ENCODE results near the gene VPREB3. TPM values are rescaled to one million over a fixed set of nuclear protein-coding genes. Genes with fewer than 3 reads are reported as not detected.
A peak's percentile ranks its signal among the peaks of the same experiment; 100 is the strongest.

Gene VPREB3
- total and polyA plus RNA-seq, 8 donors: 1.1 to 8.7 (median 7.8) TPM; not detected in 5

DNA sequence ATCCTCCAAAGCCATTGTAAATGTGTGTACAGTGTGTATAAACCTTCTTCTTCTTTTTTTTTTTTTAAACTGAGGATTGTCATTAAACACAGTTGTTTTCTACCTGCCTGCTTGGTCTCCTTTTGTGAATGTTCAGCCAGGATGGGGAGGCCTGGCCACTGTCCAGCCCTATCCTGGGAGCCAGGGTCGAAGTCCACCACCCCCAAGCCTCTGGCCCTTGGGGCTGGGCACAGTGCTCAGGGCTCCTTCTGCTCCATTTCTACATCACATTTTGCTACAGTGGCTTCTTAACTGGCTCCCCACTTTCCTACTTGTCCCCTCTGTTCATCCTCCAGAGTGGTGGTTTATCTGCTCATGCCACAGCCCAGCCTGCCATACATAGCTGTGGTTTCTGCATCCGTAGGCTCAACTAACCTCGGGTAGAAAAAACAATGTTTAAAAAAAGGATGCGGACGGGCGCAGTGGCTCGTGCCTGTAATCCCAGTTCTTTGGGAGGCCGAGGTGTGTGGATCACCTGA is 30.0 kb upstream of the VPREB3 start:
- H3K4me1 ChIP-seq: peaks cover 27 to 42% (median 39%) of the 10 kb centered on the region in 4 donors
- H3K9me3 ChIP-seq: no peaks in the 10 kb centered on the region
- H3K36me3 ChIP-seq: no peaks in the 10 kb centered on the region
- no peak overlapping the region for H3K4me3 ChIP-seq
- TF ChIP-seq, protein P1, sequence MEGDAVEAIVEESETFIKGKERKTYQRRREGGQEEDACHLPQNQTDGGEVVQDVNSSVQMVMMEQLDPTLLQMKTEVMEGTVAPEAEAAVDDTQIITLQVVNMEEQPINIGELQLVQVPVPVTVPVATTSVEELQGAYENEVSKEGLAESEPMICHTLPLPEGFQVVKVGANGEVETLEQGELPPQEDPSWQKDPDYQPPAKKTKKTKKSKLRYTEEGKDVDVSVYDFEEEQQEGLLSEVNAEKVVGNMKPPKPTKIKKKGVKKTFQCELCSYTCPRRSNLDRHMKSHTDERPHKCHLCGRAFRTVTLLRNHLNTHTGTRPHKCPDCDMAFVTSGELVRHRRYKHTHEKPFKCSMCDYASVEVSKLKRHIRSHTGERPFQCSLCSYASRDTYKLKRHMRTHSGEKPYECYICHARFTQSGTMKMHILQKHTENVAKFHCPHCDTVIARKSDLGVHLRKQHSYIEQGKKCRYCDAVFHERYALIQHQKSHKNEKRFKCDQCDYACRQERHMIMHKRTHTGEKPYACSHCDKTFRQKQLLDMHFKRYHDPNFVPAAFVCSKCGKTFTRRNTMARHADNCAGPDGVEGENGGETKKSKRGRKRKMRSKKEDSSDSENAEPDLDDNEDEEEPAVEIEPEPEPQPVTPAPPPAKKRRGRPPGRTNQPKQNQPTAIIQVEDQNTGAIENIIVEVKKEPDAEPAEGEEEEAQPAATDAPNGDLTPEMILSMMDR (IDR thresholded peaks at IDR 0.05): no peak
- no peak for TF ChIP-seq POLR2A (IDR thresholded peaks at IDR 0.05)
- no peak for TF ChIP-seq EP300 (IDR thresholded peaks at IDR 0.05)
- TF ChIP-seq POLR2AphosphoS5 (IDR thresholded peaks at IDR 0.05): no peak
- peak; percentile 18 to 46 for DNase-seq
- intact Hi-C loops (cut with DNase I; ENCODE audit: low total_unique reads): no loop called here
- WGBS, 5 donors: 29 to 60% (median 38%) methylated on average over 8 of the region's 8 CpGs
- H3K27me3 ChIP-seq: no peaks in the 10 kb centered on the region
- H3K27ac ChIP-seq: peak overlapping the region in 2 of 5 donors; percentile 37 to 49

DNA sequence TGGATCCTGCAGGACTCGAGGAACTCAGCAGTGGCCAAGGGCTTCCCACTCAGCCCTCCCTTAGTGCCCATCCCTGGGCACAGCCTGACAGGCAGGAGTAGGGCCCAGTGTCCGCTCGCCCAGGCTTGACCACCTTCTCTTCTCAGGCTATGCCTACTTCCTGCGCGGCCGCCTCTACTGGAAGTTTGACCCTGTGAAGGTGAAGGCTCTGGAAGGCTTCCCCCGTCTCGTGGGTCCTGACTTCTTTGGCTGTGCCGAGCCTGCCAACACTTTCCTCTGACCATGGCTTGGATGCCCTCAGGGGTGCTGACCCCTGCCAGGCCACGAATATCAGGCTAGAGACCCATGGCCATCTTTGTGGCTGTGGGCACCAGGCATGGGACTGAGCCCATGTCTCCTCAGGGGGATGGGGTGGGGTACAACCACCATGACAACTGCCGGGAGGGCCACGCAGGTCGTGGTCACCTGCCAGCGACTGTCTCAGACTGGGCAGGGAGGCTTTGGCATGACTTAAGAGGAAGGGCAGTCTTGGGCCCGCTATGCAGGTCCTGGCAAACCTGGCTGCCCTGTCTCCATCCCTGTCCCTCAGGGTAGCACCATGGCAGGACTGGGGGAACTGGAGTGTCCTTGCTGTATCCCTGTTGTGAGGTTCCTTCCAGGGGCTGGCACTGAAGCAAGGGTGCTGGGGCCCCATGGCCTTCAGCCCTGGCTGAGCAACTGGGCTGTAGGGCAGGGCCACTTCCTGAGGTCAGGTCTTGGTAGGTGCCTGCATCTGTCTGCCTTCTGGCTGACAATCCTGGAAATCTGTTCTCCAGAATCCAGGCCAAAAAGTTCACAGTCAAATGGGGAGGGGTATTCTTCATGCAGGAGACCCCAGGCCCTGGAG is 29.3 kb upstream of the VPREB3 start:
- 71 to 81% (median 76%) methylated on average over 13 to 15 of the region's 15 CpGs for WGBS, 5 donors
- peak overlapping the region in 1 of 5 donors; percentile 49 for H3K27ac ChIP-seq

DNA sequence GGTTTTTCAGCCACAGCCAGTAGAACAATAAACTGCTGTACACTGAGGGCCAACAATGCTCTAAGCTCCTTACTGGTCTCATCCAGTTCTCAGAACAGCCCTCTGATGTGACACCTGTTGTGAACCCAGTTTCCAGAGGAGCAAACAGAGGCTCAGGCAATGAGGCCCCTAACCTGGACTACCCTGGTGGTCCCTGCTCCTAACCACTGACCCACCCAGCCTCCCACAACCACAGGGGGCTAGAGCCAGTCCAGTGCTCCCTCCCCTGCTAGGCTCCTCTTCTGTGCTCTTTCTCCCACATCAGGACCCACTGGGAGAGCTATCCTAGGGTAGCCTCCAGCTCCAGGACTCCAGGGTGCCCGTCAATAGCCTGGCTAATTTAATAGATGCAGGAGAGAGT is 28.5 kb upstream of the VPREB3 start:
- peaks cover 13 to 31% (median 26%) of the 10 kb centered on the region in 4 donors for H3K4me1 ChIP-seq
- no peak overlapping the region for H3K27ac ChIP-seq
- no peaks in the 10 kb centered on the region for H3K27me3 ChIP-seq
- H3K9me3 ChIP-seq: no peaks in the 10 kb centered on the region
- H3K4me3 ChIP-seq: no peak overlapping the region
- DNase-seq: peak in 1 of 2 donors; percentile 1
- TF ChIP-seq POLR2AphosphoS5 (IDR thresholded peaks at IDR 0.05): no peak
- no peak for TF ChIP-seq POLR2A (IDR thresholded peaks at IDR 0.05)
- TF ChIP-seq, protein P1 (IDR thresholded peaks at IDR 0.05): no peak
- no peak for TF ChIP-seq EP300 (IDR thresholded peaks at IDR 0.05)
- intact Hi-C loops (cut with DNase I; ENCODE audit: low total_unique reads): no loop called here
- no peaks in the 10 kb centered on the region for H3K36me3 ChIP-seq
- 90 to 100% (median 93%) methylated on average over 1 of the region's 1 CpG for WGBS, 5 donors

More for the DNA sequence above, 29.3 kb upstream of the VPREB3 start:
- Histone ChIP-seq H3K4me1 (peaks cover 21 to 34% (median 32%) of the 10 kb centered on the region in 4 donors), H3K36me3 (no peaks in the 10 kb centered on the region), H3K9me3 (no peaks in the 10 kb centered on the region), H3K4me3 (no peak overlapping the region), H3K27me3 (no peaks in the 10 kb centered on the region)
- intact Hi-C loops (cut with DNase I; ENCODE audit: low total_unique reads): no loop called here
- DNase-seq: peak in 1 of 2 donors; percentile 5
- TF ChIP-seq, protein P1 (IDR thresholded peaks at IDR 0.05): no peak
- TF ChIP-seq EP300 (IDR thresholded peaks at IDR 0.05) (no peak), POLR2A (IDR thresholded peaks at IDR 0.05) (no peak), POLR2AphosphoS5 (IDR thresholded peaks at IDR 0.05) (no peak)

DNA sequence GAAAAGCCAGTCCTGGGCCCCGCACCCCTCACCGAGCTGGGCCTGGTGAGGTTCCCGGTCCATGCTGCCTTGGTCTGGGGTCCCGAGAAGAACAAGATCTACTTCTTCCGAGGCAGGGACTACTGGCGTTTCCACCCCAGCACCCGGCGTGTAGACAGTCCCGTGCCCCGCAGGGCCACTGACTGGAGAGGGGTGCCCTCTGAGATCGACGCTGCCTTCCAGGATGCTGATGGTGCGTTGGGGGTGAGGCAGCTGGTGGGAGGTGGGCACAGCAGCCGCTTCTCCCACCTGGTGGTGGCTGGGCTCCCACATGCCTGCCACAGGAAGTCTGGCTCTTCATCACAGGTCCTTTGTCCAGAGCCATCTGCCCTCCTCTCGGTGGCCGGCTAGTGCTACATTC is 28.0 kb upstream of the VPREB3 start:
- peak in 1 of 2 donors; percentile 1 for DNase-seq
- intact Hi-C loops (cut with DNase I; ENCODE audit: low total_unique reads): no loop called here
- H3K4me3 ChIP-seq: no peak overlapping the region
- no peak for TF ChIP-seq POLR2A (IDR thresholded peaks at IDR 0.05)
- TF ChIP-seq POLR2AphosphoS5 (IDR thresholded peaks at IDR 0.05): no peak
- no peak for TF ChIP-seq EP300 (IDR thresholded peaks at IDR 0.05)
- TF ChIP-seq, protein P1 (IDR thresholded peaks at IDR 0.05): no peak
- no peaks in the 10 kb centered on the region for H3K9me3 ChIP-seq
- H3K27me3 ChIP-seq: no peaks in the 10 kb centered on the region
- WGBS, 5 donors: 91 to 96% (median 94%) methylated on average over 11 to 16 of the region's 16 CpGs
- no peaks in the 10 kb centered on the region for H3K36me3 ChIP-seq
- H3K4me1 ChIP-seq: peaks cover 11 to 33% (median 25%) of the 10 kb centered on the region in 4 donors
- H3K27ac ChIP-seq: no peak overlapping the region

Data from stomach (tissue), 9 donors.